OCI-LY1 (cell line): Measurements from ENCODE around the gene HECTD2.
"Not testable (repeated sequence)": the region's sequence is repeated elsewhere in the genome, so short reads cannot be mapped to it uniquely, and the experiment has no call there.

Experiments
- H2AFZ ChIP-seq: fragments of 200-600 bp; sonication (generic), shearing (Covaris generic); 2 replicates; pipeline ENCODE4 v1.6.0; 2014; ENCODE audit warnings: antibody characterized with exemption, mild to moderate bottlenecking, low read length
- H3F3A ChIP-seq: fragments of 200-600 bp; sonication (generic), shearing (Covaris generic); 2 replicates; pipeline ENCODE4 v1.6.0; 2014; ENCODE audit warnings: mild to moderate bottlenecking, antibody characterized with exemption, low read length, moderate library complexity; ENCODE audit not compliant: insufficient read depth
- H3K27ac ChIP-seq: fragments of 200-600 bp; sonication (generic); 2 replicates; pipeline ENCODE4 v1.5.1; 2014; ENCODE audit warnings: low read length, mixed run types, mild to moderate bottlenecking, low read depth; ENCODE audit not compliant: poor library complexity, severe bottlenecking
- H3K27me3 ChIP-seq: fragments of 200-600 bp; sonication (generic); 2 replicates; pipeline ENCODE4 v1.6.0; 2014; ENCODE audit warnings: antibody characterized with exemption, mild to moderate bottlenecking, low read length, moderate library complexity; ENCODE audit not compliant: insufficient read depth
- H3K36me3 ChIP-seq: fragments of 200-600 bp; sonication (generic); 2 replicates; pipeline ENCODE4 v1.6.1; 2014; ENCODE audit warnings: mild to moderate bottlenecking, antibody characterized with exemption, low read length, moderate library complexity, mixed read lengths; ENCODE audit not compliant: insufficient read depth
- H3K4me1 ChIP-seq: fragments of 200-600 bp; sonication (generic); 2 replicates; pipeline ENCODE4 v1.5.1; 2014; ENCODE audit warnings: mild to moderate bottlenecking, low read length, moderate library complexity; ENCODE audit not compliant: insufficient read depth, severe bottlenecking
- H3K4me2 ChIP-seq: fragments of 200-600 bp; sonication (generic), shearing (Covaris generic); 2 replicates; pipeline ENCODE4 v1.6.1; 2014; ENCODE audit warnings: low read length
- H3K4me3 ChIP-seq: fragments of 200-600 bp; sonication (generic); 2 replicates; pipeline ENCODE4 v1.5.1; 2014; ENCODE audit warnings: low read length, low read depth, mild to moderate bottlenecking, mixed read lengths; ENCODE audit not compliant: poor library complexity, severe bottlenecking
- H3K79me2 ChIP-seq: fragments of 200-600 bp; shearing (Covaris generic); 2 replicates; pipeline ENCODE4 v1.6.1; 2016; ENCODE audit warnings: mixed run types, low read length, mixed read lengths; ENCODE audit not compliant: insufficient read depth
- H3K9ac ChIP-seq: fragments of 200-600 bp; sonication (generic), shearing (Covaris generic); 2 replicates; pipeline ENCODE4 v1.6.1; 2014; ENCODE audit warnings: mild to moderate bottlenecking, low read length, mixed read lengths
- H3K9me2 ChIP-seq: fragments of 200-600 bp; sonication (generic), shearing (Covaris generic); 2 replicates; pipeline ENCODE4 v1.6.1; 2014; ENCODE audit warnings: low read depth, mild to moderate bottlenecking, low read length, mixed read lengths
- H3K9me3 ChIP-seq: fragments of 200-600 bp; shearing (Covaris generic); 2 replicates; pipeline ENCODE4 v1.6.1; 2014; ENCODE audit warnings: low read length, mixed read lengths
- H4K20me1 ChIP-seq: fragments of 200-600 bp; sonication (generic), shearing (Covaris generic); 2 replicates; pipeline ENCODE4 v1.6.0; 2016; ENCODE audit warnings: mild to moderate bottlenecking, low read length; ENCODE audit not compliant: insufficient read depth
- CTCF ChIP-seq: fragments of 200-600 bp; sonication (generic), shearing (Covaris generic); IDR thresholded peaks from 2 replicates; pipeline ENCODE4 v1.5.1; 2017; ENCODE audit warnings: mild to moderate bottlenecking, antibody characterized with exemption, low read length, moderate library complexity, mixed read lengths
- EZH2 ChIP-seq: fragments of 200-600 bp; sonication (generic), shearing (Covaris generic); IDR thresholded peaks from 2 replicates; pipeline ENCODE4 v1.8.0; 2017; ENCODE audit warnings: borderline replicate concordance, mixed run types, mild to moderate bottlenecking, antibody characterized with exemption, low read length, moderate library complexity, mixed read lengths

HECTD2 gene, protein sequence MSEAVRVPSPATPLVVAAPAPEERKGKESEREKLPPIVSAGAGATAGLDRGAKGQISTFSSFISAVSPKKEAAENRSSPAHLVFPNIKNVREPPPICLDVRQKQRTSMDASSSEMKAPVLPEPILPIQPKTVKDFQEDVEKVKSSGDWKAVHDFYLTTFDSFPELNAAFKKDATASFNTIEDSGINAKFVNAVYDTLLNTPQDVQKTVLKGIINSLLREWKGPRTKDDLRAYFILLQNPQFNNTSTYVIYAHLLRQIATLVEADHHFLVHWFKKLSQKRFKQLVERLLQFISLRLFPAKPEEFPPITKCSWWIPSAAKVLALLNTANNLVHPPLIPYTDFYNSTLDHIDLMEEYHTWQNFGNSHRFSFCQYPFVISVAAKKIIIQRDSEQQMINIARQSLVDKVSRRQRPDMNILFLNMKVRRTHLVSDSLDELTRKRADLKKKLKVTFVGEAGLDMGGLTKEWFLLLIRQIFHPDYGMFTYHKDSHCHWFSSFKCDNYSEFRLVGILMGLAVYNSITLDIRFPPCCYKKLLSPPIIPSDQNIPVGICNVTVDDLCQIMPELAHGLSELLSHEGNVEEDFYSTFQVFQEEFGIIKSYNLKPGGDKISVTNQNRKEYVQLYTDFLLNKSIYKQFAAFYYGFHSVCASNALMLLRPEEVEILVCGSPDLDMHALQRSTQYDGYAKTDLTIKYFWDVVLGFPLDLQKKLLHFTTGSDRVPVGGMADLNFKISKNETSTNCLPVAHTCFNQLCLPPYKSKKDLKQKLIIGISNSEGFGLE

DNA sequence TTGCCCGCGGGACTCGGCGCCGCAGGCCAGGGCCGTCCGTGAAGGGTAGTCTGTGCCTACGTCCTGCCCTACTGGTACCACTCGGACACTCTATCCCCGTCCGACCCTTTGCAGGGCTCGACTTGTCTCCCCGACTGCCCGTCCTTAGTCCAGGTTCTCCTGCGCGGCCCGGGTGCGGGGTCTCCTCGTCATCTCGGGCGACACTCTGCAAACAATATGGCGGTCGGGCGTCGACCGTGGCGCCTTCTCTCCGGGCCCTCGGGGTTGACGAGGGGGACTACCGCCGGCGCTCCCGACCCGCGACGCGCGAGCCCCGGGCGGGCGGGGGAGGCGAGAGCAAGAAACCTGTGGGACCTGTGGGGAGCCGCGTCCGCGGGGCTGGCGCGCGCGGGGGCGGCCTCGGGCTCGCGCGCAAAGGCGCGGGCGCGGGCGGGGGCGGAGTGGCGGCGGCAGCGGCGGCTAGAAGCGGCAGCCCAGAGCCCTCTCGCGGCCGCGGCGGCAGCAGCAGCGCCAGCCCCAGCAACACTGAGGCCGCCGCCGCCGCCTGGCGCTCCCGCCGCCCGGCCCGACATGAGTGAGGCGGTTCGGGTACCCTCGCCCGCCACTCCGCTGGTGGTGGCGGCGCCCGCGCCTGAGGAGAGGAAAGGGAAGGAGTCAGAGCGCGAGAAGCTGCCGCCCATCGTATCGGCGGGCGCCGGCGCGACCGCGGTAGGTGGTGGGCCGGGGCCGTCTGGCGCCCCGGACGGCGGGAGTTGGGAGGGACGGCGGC is at the start of gene HECTD2:
TSS of gene HECTD2 (plus strand) at position 476 of the 769 bp plus-strand sequence. CDS start at position 571, 95 bp downstream.
- Histone ChIP-seq H3K4me1 (peaks cover 8% of the 10 kb centered on the region), H3K36me3 (no peaks in the 10 kb centered on the region), H3F3A (no peaks in the 10 kb centered on the region), H4K20me1 (no peaks in the 10 kb centered on the region), H3K4me2 (peak within 1 kb of the TSS; percentile 60), H3K27me3 (no peaks in the 10 kb centered on the region), H2AFZ (peak within 1 kb of the TSS; percentile 91; the same call in 1 of the 2 replicates), H3K9ac (peak within 1 kb of the TSS; percentile 64), H3K27ac (no peak within 1 kb of the TSS), H3K9me2 (no peaks in the 10 kb centered on the region), H3K4me3 (peak within 1 kb of the TSS; percentile 66), H3K79me2 (no peaks in the 10 kb centered on the region), H3K9me3 (no peaks in the 10 kb centered on the region)
- TF ChIP-seq CTCF (no peak; the same call in 1 of the 2 replicates), EZH2 (no peak)

DNA sequence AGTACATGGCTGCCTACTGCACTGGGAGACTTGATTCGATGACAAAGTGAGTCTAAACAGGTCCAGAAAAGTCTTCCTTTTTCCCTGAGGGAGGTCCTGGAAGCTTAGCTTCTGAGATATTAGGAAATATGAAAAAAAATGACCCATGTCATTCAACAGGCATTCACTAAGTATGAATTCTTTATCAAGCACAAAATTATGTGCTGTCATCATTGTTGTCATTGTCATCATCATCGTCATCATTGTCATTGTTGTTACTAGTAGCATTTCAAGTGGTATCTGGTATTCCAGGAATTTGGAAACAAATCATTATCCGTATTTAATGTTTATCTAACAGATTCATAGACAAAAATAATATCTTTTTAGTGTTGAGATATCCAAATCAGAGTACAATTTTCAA is 49.7 kb upstream of the HECTD2 start:
- no peaks in the 10 kb centered on the region for H3K36me3 ChIP-seq
- no peak overlapping the region for H3K9ac ChIP-seq
- H3K79me2 ChIP-seq: no peaks in the 10 kb centered on the region
- no peaks in the 10 kb centered on the region for H3K27me3 ChIP-seq
- no peaks in the 10 kb centered on the region for H3K9me2 ChIP-seq
- no peaks in the 10 kb centered on the region for H3F3A ChIP-seq
- no peaks in the 10 kb centered on the region for H3K9me3 ChIP-seq
- no peak overlapping the region for H3K4me3 ChIP-seq
- TF ChIP-seq EZH2 (no peak), CTCF (no peak)
- no peaks in the 10 kb centered on the region for H3K4me1 ChIP-seq
- no peak overlapping the region for H3K4me2 ChIP-seq
- H4K20me1 ChIP-seq: no peaks in the 10 kb centered on the region
- no peak overlapping the region for H2AFZ ChIP-seq
- H3K27ac ChIP-seq: no peak overlapping the region

GRCh38 chr10:91365519-91365918 is 44.6 kb upstream of the HECTD2 start:
- H3K9ac ChIP-seq, H3K9me3 ChIP-seq, H3K4me2 ChIP-seq: not testable (repeated sequence)

More at GRCh38 chr10:91365519-91365918, 44.6 kb upstream of the HECTD2 start:
- H3F3A ChIP-seq, H3K4me1 ChIP-seq, H3K27ac ChIP-seq, H4K20me1 ChIP-seq, H3K79me2 ChIP-seq, H2AFZ ChIP-seq, H3K9me2 ChIP-seq, H3K36me3 ChIP-seq, H3K4me3 ChIP-seq, H3K27me3 ChIP-seq: not testable (repeated sequence)
